ENCODE data around the gene CRISP1. TPM values are rescaled to one million over a fixed set of nuclear protein-coding genes. Genes with fewer than 3 reads are reported as not detected.
A peak's percentile ranks its signal among the peaks of the same experiment; 100 is the strongest.
"Not testable (repeated sequence)": the region's sequence is repeated elsewhere in the genome, so short reads cannot be mapped to it uniquely, and the experiment has no call there.

CRISP1 gene
- not detected in 2 replicates for total RNA-seq
- not detected for polyA plus RNA-seq (2012)

GRCh38 chr6:49866485-49866943, at the start of gene CRISP1:
Gene CRISP1 (minus strand): TSS chr6:49866535. CDS start chr6:49857400, 9,135 bp downstream.
- DNase-seq (ENCODE audit: low read depth), result no peak

- peak; percentile 9 for DNase-seq (ENCODE audit: low read depth)
Observed at GRCh38 chr6:49915035-49915434, 48.7 kb upstream of the CRISP1 start.

GRCh38 chr6:49913636-49914375, 47.5 kb upstream of the CRISP1 start:
- DNase-seq (ENCODE audit: low read depth), result peak; percentile 39

GRCh38 chr6:49912196-49912595, 45.9 kb upstream of the CRISP1 start:
- no peak for DNase-seq (ENCODE audit: low read depth)

GRCh38 chr6:49911252-49911651, 44.9 kb upstream of the CRISP1 start:
- DNase-seq (ENCODE audit: low read depth), result no peak

GRCh38 chr6:49909563-49909962, 43.2 kb upstream of the CRISP1 start:
- no peak for DNase-seq (ENCODE audit: low read depth)

GRCh38 chr6:49906526-49906925, 40.2 kb upstream of the CRISP1 start:
- DNase-seq (ENCODE audit: low read depth), result peak; percentile 81

- DNase-seq (ENCODE audit: low read depth), result no peak
Observed at GRCh38 chr6:49905296-49905695, 39.0 kb upstream of the CRISP1 start.

GRCh38 chr6:49902856-49903255, 36.5 kb upstream of the CRISP1 start:
- no peak for DNase-seq (ENCODE audit: low read depth)

- DNase-seq (ENCODE audit: low read depth), result no peak
Observed at GRCh38 chr6:49898904-49899566, 32.7 kb upstream of the CRISP1 start.

- DNase-seq (ENCODE audit: low read depth), result not testable (repeated sequence)
Observed at GRCh38 chr6:49895553-49895952, 29.2 kb upstream of the CRISP1 start.

GRCh38 chr6:49892280-49892679, 25.9 kb upstream of the CRISP1 start:
- DNase-seq (ENCODE audit: low read depth), result peak; percentile 5

- no peak for DNase-seq (ENCODE audit: low read depth)
Observed at GRCh38 chr6:49890988-49891387, 24.7 kb upstream of the CRISP1 start.

- no peak for DNase-seq (ENCODE audit: low read depth)
Observed at GRCh38 chr6:49888742-49889431, 22.6 kb upstream of the CRISP1 start.

- no peak for DNase-seq (ENCODE audit: low read depth)
Observed at GRCh38 chr6:49868951-49869529, 2.7 kb upstream of the CRISP1 start.

GRCh38 chr6:49856282-49856681, 10.1 kb downstream of the CRISP1 start:
- no peak for DNase-seq (ENCODE audit: low read depth)

- no peak for DNase-seq (ENCODE audit: low read depth)
Observed at GRCh38 chr6:49855221-49855620, 11.1 kb downstream of the CRISP1 start.

GRCh38 chr6:49852975-49853374, 13.4 kb downstream of the CRISP1 start:
- DNase-seq (ENCODE audit: low read depth), result no peak

GRCh38 chr6:49849213-49849907, 17.0 kb downstream of the CRISP1 start:
- DNase-seq (ENCODE audit: low read depth), result peak; percentile 59

- DNase-seq (ENCODE audit: low read depth), result no peak
Observed at GRCh38 chr6:49847673-49848072, 18.7 kb downstream of the CRISP1 start.

GRCh38 chr6:49847014-49847413, 19.3 kb downstream of the CRISP1 start:
- no peak for DNase-seq (ENCODE audit: low read depth)
